Endothelial cell (in vitro differentiated cells): Measurements from ENCODE around the gene PFKM. TPM values are rescaled to one million over a fixed set of nuclear protein-coding genes. Genes with fewer than 3 reads are reported as not detected.

Source experiments
- DNase-seq: peaks from one replicate; pipeline ENCODE4 v3.0.0; 2021; ENCODE audit warnings: low spot score
- H3K27ac Mint-ChIP-seq: one replicate; pipeline ENCODE4 v1.8.0; 2021; ENCODE audit warnings: mixed read lengths, inconsistent platforms; ENCODE audit not compliant: unreplicated experiment
- H3K27me3 Mint-ChIP-seq: one replicate; pipeline ENCODE4 v1.8.0; 2021; ENCODE audit warnings: mild to moderate bottlenecking, moderate library complexity, mixed read lengths, inconsistent platforms; ENCODE audit not compliant: unreplicated experiment
- H3K36me3 Mint-ChIP-seq: one replicate; pipeline ENCODE4 v1.8.0; 2021; ENCODE audit warnings: mild to moderate bottlenecking, low read depth, mixed read lengths, inconsistent platforms; ENCODE audit not compliant: unreplicated experiment
- H3K4me1 Mint-ChIP-seq: one replicate; pipeline ENCODE4 v1.8.0; 2021; ENCODE audit warnings: mild to moderate bottlenecking, mixed read lengths, inconsistent platforms; ENCODE audit not compliant: unreplicated experiment
- H3K4me3 Mint-ChIP-seq: one replicate; pipeline ENCODE4 v1.8.0; 2021; ENCODE audit warnings: mild to moderate bottlenecking, mixed read lengths, inconsistent platforms; ENCODE audit not compliant: unreplicated experiment
- H3K9me3 Mint-ChIP-seq: one replicate; pipeline ENCODE4 v1.8.0; 2021; ENCODE audit warnings: mixed read lengths, inconsistent platforms; ENCODE audit not compliant: unreplicated experiment
- total RNA-seq: library from RNA; stranded (reverse); fragmentation: NEBNext Ultra II Directional; extraction: Animal tissue kit (Norgen Biotek cat#: 25700); gene quantifications from one replicate; pipeline ENCODE4 v1.2.1, GENCODE V29; 2021; ENCODE audit not compliant: unreplicated experiment
- TF ChIP-seq, protein P1 (sequence below): fragments of 200-600 bp; sonication (generic); IDR thresholded peaks from one replicate; pipeline ENCODE4 v1.5.0; 2021; ENCODE audit warnings: antibody characterized with exemption; ENCODE audit not compliant: unreplicated experiment

Gene PFKM
- total RNA-seq, 1 donor from 2014 or later, result 97.3 TPM

DNA sequence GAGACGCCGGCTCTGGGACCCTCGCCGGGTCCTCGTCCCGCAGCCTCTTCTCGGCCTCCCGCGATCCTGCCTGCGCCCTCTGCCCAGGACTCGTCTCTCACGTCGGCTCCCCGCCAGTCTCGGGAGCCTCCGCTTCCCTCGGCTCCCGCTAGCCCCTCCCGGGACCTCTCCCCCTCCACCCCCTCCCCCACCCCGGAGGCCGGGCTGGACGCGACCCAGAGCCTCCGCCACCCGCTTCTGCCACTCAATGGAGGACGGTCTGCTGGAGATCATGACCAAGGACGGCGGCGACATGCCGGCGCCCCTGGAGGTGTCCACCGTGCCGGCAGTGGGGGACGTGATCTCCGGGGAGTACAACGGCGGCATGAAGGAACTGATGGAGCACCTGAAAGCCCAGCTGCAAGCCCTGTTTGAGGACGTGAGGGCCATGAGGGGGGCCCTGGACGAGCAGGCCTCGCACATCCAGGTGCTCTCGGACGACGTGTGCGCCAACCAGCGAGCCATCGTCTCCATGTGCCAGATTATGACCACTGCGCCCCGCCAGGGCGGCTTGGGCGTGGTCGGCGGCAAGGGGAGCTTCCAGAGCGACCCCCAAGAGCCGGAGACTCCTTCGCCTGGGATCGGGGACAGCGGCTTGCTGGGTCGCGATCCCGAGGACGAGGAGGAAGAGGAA, 64.8 kb downstream of the PFKM start:
- DNase-seq, result peak; percentile 15
- peak overlapping the region; percentile 85 for H3K4me3 Mint-ChIP-seq
- peaks cover 3% of the 10 kb centered on the region for H3K36me3 Mint-ChIP-seq
- H3K27ac Mint-ChIP-seq, result no peak overlapping the region
- TF ChIP-seq, protein P1, sequence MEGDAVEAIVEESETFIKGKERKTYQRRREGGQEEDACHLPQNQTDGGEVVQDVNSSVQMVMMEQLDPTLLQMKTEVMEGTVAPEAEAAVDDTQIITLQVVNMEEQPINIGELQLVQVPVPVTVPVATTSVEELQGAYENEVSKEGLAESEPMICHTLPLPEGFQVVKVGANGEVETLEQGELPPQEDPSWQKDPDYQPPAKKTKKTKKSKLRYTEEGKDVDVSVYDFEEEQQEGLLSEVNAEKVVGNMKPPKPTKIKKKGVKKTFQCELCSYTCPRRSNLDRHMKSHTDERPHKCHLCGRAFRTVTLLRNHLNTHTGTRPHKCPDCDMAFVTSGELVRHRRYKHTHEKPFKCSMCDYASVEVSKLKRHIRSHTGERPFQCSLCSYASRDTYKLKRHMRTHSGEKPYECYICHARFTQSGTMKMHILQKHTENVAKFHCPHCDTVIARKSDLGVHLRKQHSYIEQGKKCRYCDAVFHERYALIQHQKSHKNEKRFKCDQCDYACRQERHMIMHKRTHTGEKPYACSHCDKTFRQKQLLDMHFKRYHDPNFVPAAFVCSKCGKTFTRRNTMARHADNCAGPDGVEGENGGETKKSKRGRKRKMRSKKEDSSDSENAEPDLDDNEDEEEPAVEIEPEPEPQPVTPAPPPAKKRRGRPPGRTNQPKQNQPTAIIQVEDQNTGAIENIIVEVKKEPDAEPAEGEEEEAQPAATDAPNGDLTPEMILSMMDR, result no peak
- H3K9me3 Mint-ChIP-seq, result no peaks in the 10 kb centered on the region
- peaks cover 34% of the 10 kb centered on the region for H3K27me3 Mint-ChIP-seq
- H3K4me1 Mint-ChIP-seq, result peaks cover 22% of the 10 kb centered on the region

DNA sequence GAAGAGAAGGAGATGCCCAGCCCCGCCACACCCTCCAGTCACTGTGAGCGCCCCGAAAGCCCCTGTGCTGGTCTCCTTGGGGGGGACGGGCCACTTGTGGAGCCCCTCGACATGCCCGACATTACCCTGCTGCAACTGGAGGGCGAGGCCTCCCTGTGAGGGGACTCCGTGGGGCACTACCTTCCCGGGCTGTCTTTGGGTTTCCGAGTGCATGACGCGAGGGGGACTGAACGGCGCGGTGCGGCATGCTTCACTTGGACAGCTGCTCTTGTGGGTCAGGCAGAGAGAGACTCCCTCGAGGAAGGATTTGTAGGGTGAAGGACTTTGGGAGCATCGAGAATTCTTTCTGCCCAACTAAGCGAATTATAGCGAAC, 65.4 kb downstream of the PFKM start:
- peaks cover 22% of the 10 kb centered on the region for H3K4me1 Mint-ChIP-seq
- no peak overlapping the region for H3K27ac Mint-ChIP-seq
- peaks cover 34% of the 10 kb centered on the region for H3K27me3 Mint-ChIP-seq
- TF ChIP-seq, protein P1, result no peak
- H3K9me3 Mint-ChIP-seq, result no peaks in the 10 kb centered on the region
- H3K36me3 Mint-ChIP-seq, result peaks cover 3% of the 10 kb centered on the region
- peak overlapping the region; percentile 89 for H3K4me3 Mint-ChIP-seq
- DNase-seq, result peak; percentile 14

DNA sequence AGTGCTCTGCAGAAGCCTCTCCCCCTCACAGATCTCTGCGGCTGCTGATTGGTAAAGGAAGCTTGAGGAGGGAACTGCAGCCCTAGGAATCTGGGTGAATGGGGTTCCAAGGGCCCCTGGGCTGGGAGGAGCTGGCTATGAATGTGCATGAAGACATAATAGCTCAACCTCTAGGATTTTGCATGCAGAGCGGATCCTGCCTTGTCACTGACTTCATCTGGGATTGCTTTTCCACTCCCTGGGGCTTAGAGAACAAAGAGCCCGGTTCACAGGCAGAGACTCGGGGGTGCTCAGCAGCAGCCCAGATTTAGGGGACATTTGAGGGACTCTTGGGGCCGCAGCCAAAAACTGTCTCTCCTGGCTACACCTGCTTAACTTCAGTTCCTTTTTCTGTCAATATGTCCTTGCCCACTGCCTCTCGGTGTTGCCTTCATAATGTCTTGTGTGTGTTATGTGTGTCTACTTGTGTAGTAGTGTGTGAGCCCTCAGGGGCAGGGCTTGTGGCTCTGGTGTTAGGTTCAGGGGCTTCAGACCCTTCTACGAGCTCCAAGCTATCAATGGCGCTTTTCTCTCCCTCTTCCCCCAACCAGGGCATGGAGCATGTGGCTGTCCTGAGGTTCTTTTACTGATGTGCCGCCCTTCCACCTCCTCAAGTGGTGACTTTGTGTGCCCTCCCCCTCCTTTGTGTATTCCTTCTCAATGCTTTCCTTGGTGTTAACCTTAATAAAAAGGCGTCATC, 66.2 kb downstream of the PFKM start:
- no peak for DNase-seq
- TF ChIP-seq, protein P1, result no peak
- peak overlapping the region; percentile 89 for H3K4me3 Mint-ChIP-seq

DNA sequence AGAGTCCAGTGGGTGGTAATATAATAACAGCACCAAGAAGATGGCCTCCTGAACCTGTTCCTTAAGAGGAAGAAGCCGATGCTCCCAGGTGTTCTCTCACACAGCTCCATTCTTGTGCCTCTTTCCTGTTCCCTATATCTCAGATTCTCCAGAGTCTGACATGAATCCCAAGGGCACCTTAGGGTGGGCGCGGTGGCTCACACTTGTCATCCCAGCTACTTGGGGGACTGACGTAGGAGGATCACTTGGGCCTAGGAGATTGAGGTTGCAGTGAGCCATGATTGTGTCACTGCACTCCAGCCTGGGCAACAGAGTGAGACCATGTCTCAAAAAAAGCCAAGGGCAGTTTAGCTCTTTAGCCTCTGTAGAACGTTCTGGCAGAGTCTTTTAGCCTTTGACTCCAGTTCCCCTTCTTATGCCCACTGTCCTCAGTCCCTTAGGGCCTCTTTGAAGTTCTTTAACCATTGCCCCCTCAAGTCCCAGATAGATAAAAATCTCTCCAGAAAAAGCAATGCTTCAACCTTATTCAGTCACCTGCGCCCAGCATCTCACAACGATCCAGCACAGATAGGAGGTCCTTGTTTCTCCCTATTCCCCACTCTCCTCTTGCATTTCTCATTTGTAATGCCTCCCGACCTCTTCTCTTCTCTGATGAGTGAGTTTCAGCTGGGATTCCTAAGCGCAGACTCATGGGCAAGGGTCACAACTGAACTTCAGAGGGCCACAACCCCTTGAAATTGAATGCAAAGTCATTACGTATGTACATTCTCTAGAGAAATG, 68.9 kb downstream of the PFKM start:
- no peaks in the 10 kb centered on the region for H3K9me3 Mint-ChIP-seq
- TF ChIP-seq, protein P1, result no peak
- H3K27me3 Mint-ChIP-seq, result peaks cover 23% of the 10 kb centered on the region
- H3K27ac Mint-ChIP-seq, result no peak overlapping the region
- no peaks in the 10 kb centered on the region for H3K36me3 Mint-ChIP-seq
- DNase-seq, result no peak
- H3K4me1 Mint-ChIP-seq, result peaks cover 16% of the 10 kb centered on the region
- no peak overlapping the region for H3K4me3 Mint-ChIP-seq

More for the DNA sequence above, 66.2 kb downstream of the PFKM start:
- Mint-ChIP-seq H3K9me3 (no peaks in the 10 kb centered on the region), H3K27ac (no peak overlapping the region), H3K27me3 (peaks cover 34% of the 10 kb centered on the region), H3K36me3 (peaks cover 3% of the 10 kb centered on the region), H3K4me1 (peaks cover 22% of the 10 kb centered on the region)
